ENCODE data around the gene FNDC1.

The FNDC1 gene

DNA sequence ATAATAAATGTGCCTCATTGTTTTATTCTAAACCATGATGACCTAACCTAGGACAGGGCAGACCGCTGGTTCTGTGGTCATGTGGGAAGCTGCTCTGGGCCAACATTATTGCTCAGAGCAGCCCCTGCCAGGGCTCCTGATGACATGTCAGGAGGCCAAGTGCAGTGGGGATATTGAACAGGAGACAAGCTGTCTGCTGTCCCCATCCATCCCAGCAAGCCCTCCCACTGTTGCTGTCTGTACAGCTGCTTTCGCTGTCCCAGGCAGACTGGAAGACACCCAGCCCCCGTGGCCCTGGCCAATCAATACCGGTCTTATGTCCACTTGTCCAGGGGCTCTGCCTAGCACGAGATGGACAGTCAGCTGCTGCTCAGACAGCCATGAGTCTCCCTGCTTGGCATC, 43.2 kb upstream of the FNDC1 start:
- no peaks in the 10 kb centered on the region for H3K27me3 ChIP-seq
- TF ChIP-seq, protein P1, sequence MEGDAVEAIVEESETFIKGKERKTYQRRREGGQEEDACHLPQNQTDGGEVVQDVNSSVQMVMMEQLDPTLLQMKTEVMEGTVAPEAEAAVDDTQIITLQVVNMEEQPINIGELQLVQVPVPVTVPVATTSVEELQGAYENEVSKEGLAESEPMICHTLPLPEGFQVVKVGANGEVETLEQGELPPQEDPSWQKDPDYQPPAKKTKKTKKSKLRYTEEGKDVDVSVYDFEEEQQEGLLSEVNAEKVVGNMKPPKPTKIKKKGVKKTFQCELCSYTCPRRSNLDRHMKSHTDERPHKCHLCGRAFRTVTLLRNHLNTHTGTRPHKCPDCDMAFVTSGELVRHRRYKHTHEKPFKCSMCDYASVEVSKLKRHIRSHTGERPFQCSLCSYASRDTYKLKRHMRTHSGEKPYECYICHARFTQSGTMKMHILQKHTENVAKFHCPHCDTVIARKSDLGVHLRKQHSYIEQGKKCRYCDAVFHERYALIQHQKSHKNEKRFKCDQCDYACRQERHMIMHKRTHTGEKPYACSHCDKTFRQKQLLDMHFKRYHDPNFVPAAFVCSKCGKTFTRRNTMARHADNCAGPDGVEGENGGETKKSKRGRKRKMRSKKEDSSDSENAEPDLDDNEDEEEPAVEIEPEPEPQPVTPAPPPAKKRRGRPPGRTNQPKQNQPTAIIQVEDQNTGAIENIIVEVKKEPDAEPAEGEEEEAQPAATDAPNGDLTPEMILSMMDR (IDR thresholded peaks at IDR 0.05; ENCODE audit: low read depth, low read length) = no peak
- H3K9me3 ChIP-seq = no peaks in the 10 kb centered on the region
- H3K4me3 ChIP-seq (ENCODE audit: low read depth, low read length) = no peak overlapping the region
- DNase-seq = no peak
- H3K4me1 ChIP-seq = no peaks in the 10 kb centered on the region
- no peaks in the 10 kb centered on the region for H3K36me3 ChIP-seq

DNA sequence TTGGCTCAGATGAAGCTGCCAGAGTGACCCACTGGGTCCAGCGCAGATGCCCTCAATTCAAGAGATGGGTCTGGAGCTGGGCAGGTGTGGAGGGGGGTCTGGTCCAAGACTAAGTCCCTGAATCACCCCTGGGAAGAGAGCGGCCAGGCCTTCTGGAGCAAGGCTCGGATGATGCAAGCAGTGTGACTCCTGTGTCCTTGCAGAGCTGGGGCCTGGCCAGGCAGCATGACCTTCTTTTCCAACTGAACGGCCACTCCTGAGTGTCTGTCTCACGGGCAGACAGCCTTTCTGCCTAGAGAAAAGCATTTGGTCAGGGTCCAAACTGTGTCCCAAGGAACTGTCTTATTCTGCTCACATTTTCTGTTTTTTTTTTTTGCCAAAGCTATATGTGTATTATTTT, 42.6 kb upstream of the FNDC1 start:
- Histone ChIP-seq H3K27me3 (no peaks in the 10 kb centered on the region), H3K9me3 (no peaks in the 10 kb centered on the region), H3K4me3 (ENCODE audit: low read depth, low read length) (no peak overlapping the region), H3K36me3 (no peaks in the 10 kb centered on the region), H3K4me1 (no peaks in the 10 kb centered on the region)
- no peak for DNase-seq
- TF ChIP-seq, protein P1 (IDR thresholded peaks at IDR 0.05; ENCODE audit: low read depth, low read length) = no peak

DNA sequence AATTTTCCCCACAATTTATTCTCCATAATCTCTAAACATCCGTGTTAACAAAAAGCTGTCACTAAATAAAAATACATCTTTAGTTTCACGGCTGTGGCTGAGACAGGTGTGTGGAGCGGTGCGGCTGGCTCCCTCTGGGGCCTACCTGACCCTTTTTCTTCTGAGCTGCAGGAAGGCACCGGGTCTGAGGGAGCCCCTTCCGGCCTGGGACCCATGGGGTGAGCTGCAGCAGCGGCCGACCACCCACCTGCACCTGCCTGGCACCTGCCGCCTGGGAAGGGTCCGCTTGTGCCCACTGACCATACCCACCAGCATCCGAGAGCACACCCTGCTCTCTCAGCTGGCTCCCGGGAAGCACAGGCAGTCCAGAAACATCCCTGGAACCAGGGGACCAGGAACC, 41.5 kb upstream of the FNDC1 start:
- TF ChIP-seq, protein P1 (IDR thresholded peaks at IDR 0.05; ENCODE audit: low read depth, low read length) = no peak
- Histone ChIP-seq H3K4me3 (ENCODE audit: low read depth, low read length) (no peak overlapping the region), H3K9me3 (no peaks in the 10 kb centered on the region)

DNA sequence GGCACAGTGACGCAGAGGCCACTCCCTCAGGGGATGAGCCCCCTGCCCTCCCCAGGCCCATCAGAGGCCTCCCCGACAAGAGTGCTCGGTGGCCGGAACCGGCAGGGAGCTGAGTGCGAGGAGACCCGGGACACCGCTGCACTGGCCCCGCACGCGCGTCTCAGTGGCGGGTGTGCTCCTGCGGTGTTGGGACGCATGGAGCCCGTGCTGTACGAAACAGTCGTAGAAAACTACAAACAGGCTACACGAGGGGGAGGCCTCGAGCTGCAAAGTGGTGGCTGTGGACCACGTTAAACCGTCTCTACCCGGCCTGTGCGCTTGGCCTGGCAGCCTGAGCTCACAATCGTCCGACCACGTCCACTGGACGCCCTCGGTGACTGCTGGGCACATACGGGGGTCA, 40.2 kb upstream of the FNDC1 start:
- H3K36me3 ChIP-seq = no peaks in the 10 kb centered on the region
- H3K9me3 ChIP-seq = no peaks in the 10 kb centered on the region
- DNase-seq = no peak
- no peaks in the 10 kb centered on the region for H3K4me1 ChIP-seq
- no peaks in the 10 kb centered on the region for H3K27me3 ChIP-seq
- H3K4me3 ChIP-seq (ENCODE audit: low read depth, low read length) = no peak overlapping the region
- TF ChIP-seq, protein P1 (IDR thresholded peaks at IDR 0.05; ENCODE audit: low read depth, low read length) = no peak

More for the DNA sequence above, 41.5 kb upstream of the FNDC1 start:
- Histone ChIP-seq H3K36me3 (no peaks in the 10 kb centered on the region), H3K4me1 (no peaks in the 10 kb centered on the region), H3K27me3 (no peaks in the 10 kb centered on the region)
- no peak for DNase-seq

DNA sequence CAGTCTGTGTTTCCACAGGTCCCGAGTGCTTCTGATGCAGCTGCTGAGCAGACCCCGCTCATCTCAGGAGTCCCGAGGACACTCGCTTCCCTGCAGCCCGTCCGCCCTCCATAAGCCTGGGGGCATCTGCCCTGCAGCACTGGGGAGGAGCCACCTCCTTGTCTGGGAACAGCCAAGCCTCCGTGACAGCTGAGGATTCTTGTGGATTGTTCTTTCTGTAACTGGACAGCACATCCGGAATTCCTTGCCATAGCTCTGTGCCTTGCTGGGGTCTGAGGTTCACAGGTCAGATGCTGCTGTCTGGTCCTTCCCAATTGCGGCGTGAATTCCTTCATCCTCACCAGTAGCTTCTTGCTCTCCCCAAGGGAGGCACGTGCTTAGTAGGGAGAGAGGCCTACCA, 38.4 kb upstream of the FNDC1 start:
- no peak overlapping the region for H3K4me3 ChIP-seq (ENCODE audit: low read depth, low read length)
- H3K9me3 ChIP-seq = no peaks in the 10 kb centered on the region
- H3K27me3 ChIP-seq = peaks cover 3% of the 10 kb centered on the region
- no peaks in the 10 kb centered on the region for H3K4me1 ChIP-seq
- TF ChIP-seq, protein P1 (IDR thresholded peaks at IDR 0.05; ENCODE audit: low read depth, low read length) = no peak
- no peak for DNase-seq
- H3K36me3 ChIP-seq = no peaks in the 10 kb centered on the region

DNA sequence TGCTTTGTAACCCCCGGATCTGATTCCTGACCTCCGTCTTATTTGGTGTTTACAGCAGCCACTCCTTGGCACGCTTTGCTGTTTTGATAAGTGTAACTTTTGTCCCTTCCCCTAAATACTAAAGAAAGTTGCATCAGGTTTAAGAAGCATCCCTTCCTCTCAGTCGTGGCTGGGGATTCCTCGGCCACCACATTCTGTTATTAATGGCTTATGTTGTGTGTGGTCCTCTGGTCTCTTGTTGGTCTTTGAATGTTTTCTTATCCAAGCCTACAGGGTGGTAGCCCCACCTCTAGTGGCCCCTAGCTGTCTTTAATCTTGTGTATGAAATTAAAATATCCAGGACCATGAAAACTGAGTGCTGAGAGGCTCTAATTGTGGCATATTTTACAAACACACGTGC, 37.5 kb upstream of the FNDC1 start:
- Histone ChIP-seq H3K27me3 (peaks cover 12% of the 10 kb centered on the region), H3K9me3 (no peaks in the 10 kb centered on the region), H3K4me3 (ENCODE audit: low read depth, low read length) (no peak overlapping the region), H3K4me1 (no peaks in the 10 kb centered on the region), H3K36me3 (no peaks in the 10 kb centered on the region)
- no peak for DNase-seq
- TF ChIP-seq, protein P1 (IDR thresholded peaks at IDR 0.05; ENCODE audit: low read depth, low read length) = no peak

All from BE2C (cell line).